ENCODE measurements around the gene UQCC3.

GRCh38 chr11:62673196-62673525 lies 1.7 kb downstream of the UQCC3 start:
- no peak for TF ChIP-seq CTCF (IDR thresholded peaks at IDR 0.05)
- TF ChIP-seq POLR2A (IDR thresholded peaks at IDR 0.05), result no peak
- no peak for TF ChIP-seq EP300 (IDR thresholded peaks at IDR 0.05)
